OCI-LY7 (cell line): Measurements from ENCODE around the gene ANKRD13D. TPM values are rescaled to one million over a fixed set of nuclear protein-coding genes. Genes with fewer than 3 reads are reported as not detected.

Experiments used
- BruUV-seq: library from RNA; stranded (reverse); fragments of 400-500 nt; replicated peaks from 2 replicates; lab custom pipeline; 2021; lab: Mats Ljungman, UMichigan
- CTCF ChIA-PET: fragments of 300-600 bp; sonication (Branson Sonifier 250); formaldehyde crosslinking; loops from one replicate; lab custom pipeline; 2022; ENCODE audit warnings: antibody characterized with exemption; ENCODE audit not compliant: unreplicated experiment; lab: Charles Lee
- POLR2A ChIA-PET: fragments of 300-600 bp; sonication (Branson Sonifier 250); formaldehyde crosslinking; loops from one replicate; lab custom pipeline; 2022; ENCODE audit warnings: antibody characterized with exemption; lab: Charles Lee
- DNase-seq: peaks from one replicate; pipeline ENCODE4 v3.0.0-alpha.2; 2015; ENCODE audit warnings: low spot score
- H2AFZ ChIP-seq: fragments of 200-600 bp; sonication (generic), shearing (Covaris generic); 2 replicates; pipeline ENCODE4 v1.6.1; 2014; ENCODE audit warnings: mild to moderate bottlenecking, antibody characterized with exemption, low read length, moderate library complexity
- H3K27ac ChIP-seq: fragments of 200-600 bp; sonication (generic); 2 replicates; pipeline ENCODE4 v1.5.1; 2014; ENCODE audit warnings: mixed run types, low read depth, mild to moderate bottlenecking, moderate library complexity, low read length, inconsistent platforms; ENCODE audit not compliant: poor library complexity, severe bottlenecking
- H3K36me3 ChIP-seq: fragments of 200-600 bp; sonication (generic); 2 replicates; pipeline ENCODE4 v1.6.1; 2014; ENCODE audit warnings: mild to moderate bottlenecking, antibody characterized with exemption, low read length, moderate library complexity, mixed read lengths; ENCODE audit not compliant: insufficient read depth
- H3K4me1 ChIP-seq: fragments of 200-600 bp; sonication (generic); 2 replicates; pipeline ENCODE4 v1.5.1; 2014; ENCODE audit warnings: mild to moderate bottlenecking, low read length; ENCODE audit not compliant: insufficient read depth, poor library complexity, severe bottlenecking
- H3K4me2 ChIP-seq: fragments of 200-600 bp; sonication (generic); 2 replicates; pipeline ENCODE4 v1.6.1; 2014; ENCODE audit warnings: mild to moderate bottlenecking, low read length
- H3K4me3 ChIP-seq: fragments of 200-600 bp; sonication (generic); 2 replicates; pipeline ENCODE4 v1.5.1; 2014; ENCODE audit warnings: mild to moderate bottlenecking, low read depth, low read length; ENCODE audit not compliant: poor library complexity, severe bottlenecking
- H3K79me2 ChIP-seq: fragments of 200-600 bp; sonication (generic); 2 replicates; pipeline ENCODE4 v1.6.1; 2016; ENCODE audit warnings: low read depth, mild to moderate bottlenecking, low read length, moderate library complexity, mixed read lengths; ENCODE audit not compliant: insufficient read depth
- H3K9me2 ChIP-seq: fragments of 200-600 bp; sonication (generic); 2 replicates; pipeline ENCODE4 v1.6.1; 2016; ENCODE audit warnings: mild to moderate bottlenecking, low read length, mixed read lengths; ENCODE audit not compliant: insufficient read depth
- H3K9me3 ChIP-seq: fragments of 200-600 bp; sonication (generic); 2 replicates; pipeline ENCODE4 v1.6.1; 2014; ENCODE audit warnings: mild to moderate bottlenecking, mixed run types, low read length, mixed read lengths
- H4K20me1 ChIP-seq: fragments of 200-600 bp; sonication (generic); 2 replicates; pipeline ENCODE4 v1.6.1; 2014; ENCODE audit warnings: mild to moderate bottlenecking, antibody characterized with exemption, low read length, moderate library complexity, mixed read lengths; ENCODE audit not compliant: insufficient read depth
- EZH2phosphoT487 ChIP-seq: fragments of 200-600 bp; sonication (generic); IDR thresholded peaks from 2 replicates; pipeline ENCODE4 v1.6.1; 2018; ENCODE audit warnings: low read depth, borderline replicate concordance, mild to moderate bottlenecking, mixed run types, antibody characterized with exemption, low read length, moderate library complexity, mixed read lengths
- intact Hi-C: fragments of 100-400 bp; cut with micrococcal nuclease; formaldehyde crosslinking; loops from one replicate; pipeline ENCODE4 v1.10.0; 2022; ENCODE audit not compliant: unreplicated experiment
- total RNA-seq, 2 experiments: library from RNA; depleted of rRNA in 1 of 2; stranded (reverse); fragments of >200 nt in 1 of 2; shearing (Covaris generic) in 1 of 2; gene quantifications; 2 replicates each; pipeline ENCODE4 v1.2.3, GENCODE V29; 2014 to 2022
- TF ChIP-seq, protein P1 (sequence below): fragments of 200-600 bp; sonication (generic); conservative IDR thresholded peaks from 2 replicates; pipeline ENCODE4 v1.5.1; 2014; ENCODE audit warnings: mild to moderate bottlenecking, antibody characterized with exemption, low read length, moderate library complexity, mixed read lengths

ANKRD13D gene
- total RNA-seq, 2 experiments from 2014 or later: 119 to 136 TPM

DNA sequence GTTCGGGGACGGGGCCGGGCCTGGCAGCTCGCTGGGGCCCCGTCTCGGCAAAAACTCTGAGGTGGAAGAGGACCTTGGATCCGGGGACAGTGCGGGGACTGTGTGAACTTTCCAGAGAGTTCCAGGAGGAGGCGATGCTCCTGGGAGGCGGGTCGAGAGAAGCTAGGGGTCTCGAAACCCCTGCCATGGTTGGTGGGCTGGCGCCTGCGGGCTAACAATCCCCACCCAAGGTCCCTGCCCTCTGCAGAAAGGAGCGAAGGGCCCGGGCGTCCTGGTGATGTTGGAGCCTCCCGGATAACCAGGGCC, 27.5 kb upstream of the ANKRD13D start:
- Histone ChIP-seq H3K9me3 (no peaks in the 10 kb centered on the region), H3K4me1 (peaks cover 41% of the 10 kb centered on the region), H3K9me2 (no peaks in the 10 kb centered on the region), H2AFZ (no peak overlapping the region), H3K79me2 (no peaks in the 10 kb centered on the region; the same call in 1 of the 2 replicates), H3K36me3 (peaks cover 8% of the 10 kb centered on the region), H3K27ac (no peak overlapping the region), H3K4me2 (peak overlapping the region; percentile 61), H3K4me3 (peak overlapping the region; percentile 39), H4K20me1 (no peaks in the 10 kb centered on the region)
- intact Hi-C loops: no loop called here
- no peak for DNase-seq
- CTCF ChIA-PET: interaction anchor here (0.5 to 1.5 kb wide), 3 partner anchors 22 to 55 kb away, joined by 3 to 8 read pairs (median 6); no protein-coding TSS in a partner anchor
- BruUV-seq: no TSS peak
- TF ChIP-seq, protein P1, sequence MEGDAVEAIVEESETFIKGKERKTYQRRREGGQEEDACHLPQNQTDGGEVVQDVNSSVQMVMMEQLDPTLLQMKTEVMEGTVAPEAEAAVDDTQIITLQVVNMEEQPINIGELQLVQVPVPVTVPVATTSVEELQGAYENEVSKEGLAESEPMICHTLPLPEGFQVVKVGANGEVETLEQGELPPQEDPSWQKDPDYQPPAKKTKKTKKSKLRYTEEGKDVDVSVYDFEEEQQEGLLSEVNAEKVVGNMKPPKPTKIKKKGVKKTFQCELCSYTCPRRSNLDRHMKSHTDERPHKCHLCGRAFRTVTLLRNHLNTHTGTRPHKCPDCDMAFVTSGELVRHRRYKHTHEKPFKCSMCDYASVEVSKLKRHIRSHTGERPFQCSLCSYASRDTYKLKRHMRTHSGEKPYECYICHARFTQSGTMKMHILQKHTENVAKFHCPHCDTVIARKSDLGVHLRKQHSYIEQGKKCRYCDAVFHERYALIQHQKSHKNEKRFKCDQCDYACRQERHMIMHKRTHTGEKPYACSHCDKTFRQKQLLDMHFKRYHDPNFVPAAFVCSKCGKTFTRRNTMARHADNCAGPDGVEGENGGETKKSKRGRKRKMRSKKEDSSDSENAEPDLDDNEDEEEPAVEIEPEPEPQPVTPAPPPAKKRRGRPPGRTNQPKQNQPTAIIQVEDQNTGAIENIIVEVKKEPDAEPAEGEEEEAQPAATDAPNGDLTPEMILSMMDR: no peak
- TF ChIP-seq EZH2phosphoT487: no peak
- POLR2A ChIA-PET: interaction anchor here (0.9 kb wide), 1 partner anchor 9 kb away, joined by 3 read pairs; no protein-coding TSS in a partner anchor

DNA sequence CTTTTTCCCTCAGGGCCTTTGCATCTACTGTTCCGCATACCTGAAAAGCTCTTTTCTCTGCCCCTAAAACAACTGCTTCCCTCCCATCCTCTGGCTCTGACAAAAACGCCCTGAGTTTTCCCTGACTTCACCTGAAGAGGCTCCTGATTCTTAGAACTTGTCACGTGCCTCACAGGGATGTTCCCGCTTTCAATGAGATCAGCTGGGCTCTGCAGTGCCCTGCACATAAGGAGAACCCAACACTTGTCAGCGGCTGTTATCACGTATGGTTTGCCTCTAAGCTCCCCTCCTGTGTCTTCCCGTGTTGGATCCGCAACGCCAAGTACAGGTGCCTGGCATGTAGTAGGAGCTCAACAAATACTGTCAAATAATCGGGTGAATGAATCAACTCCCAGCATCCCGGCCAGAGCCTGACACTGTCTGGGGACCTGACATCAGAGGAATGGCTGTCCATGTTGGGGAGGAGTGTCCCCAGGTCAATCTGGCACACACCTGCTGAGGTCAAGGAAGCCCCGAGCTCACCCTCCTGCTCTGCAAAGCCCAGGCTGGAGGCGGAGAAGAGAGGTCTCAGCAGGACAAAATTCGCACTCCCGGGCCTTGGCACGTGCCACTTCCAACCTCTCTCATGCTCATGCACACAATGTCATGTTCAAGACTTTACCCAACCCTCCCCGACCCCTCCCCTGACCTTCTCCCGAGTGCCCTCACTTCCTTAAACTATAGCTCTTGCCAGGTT, 27.0 kb upstream of the ANKRD13D start:
- no peak for TF ChIP-seq EZH2phosphoT487
- TF ChIP-seq, protein P1: no peak
- peaks cover 5% of the 10 kb centered on the region; the same call in 1 of the 2 replicates for H3K79me2 ChIP-seq
- H3K4me3 ChIP-seq: no peak overlapping the region
- H3K4me1 ChIP-seq: peaks cover 41% of the 10 kb centered on the region
- H3K9me3 ChIP-seq: no peaks in the 10 kb centered on the region
- CTCF ChIA-PET: interaction anchor here (0.5 to 1.5 kb wide), 4 partner anchors 22 to 59 kb away, joined by 3 to 10 read pairs (median 7); no protein-coding TSS in a partner anchor
- no peaks in the 10 kb centered on the region for H4K20me1 ChIP-seq
- H3K36me3 ChIP-seq: peaks cover 8% of the 10 kb centered on the region
- H3K27ac ChIP-seq: no peak overlapping the region
- peak overlapping the region; percentile 75; the same call in 1 of the 2 replicates for H2AFZ ChIP-seq
- peak overlapping the region; percentile 68 for H3K4me2 ChIP-seq
- intact Hi-C loops: loop anchor here (1.0 kb wide), 2 partner anchors 55 to 120 kb away; no protein-coding TSS in a partner anchor
- BruUV-seq: no TSS peak
- POLR2A ChIA-PET: interaction anchor here (0.9 to 1.5 kb wide), 2 partner anchors 9 to 58 kb away, joined by 3 to 4 read pairs; no protein-coding TSS in a partner anchor
- no peak for DNase-seq
- no peaks in the 10 kb centered on the region for H3K9me2 ChIP-seq
